AG04450 (cell line): ENCODE data around the gene GIMAP7. TPM values are rescaled to one million over a fixed set of nuclear protein-coding genes. Genes with fewer than 3 reads are reported as not detected.

Experiments
- CTCF ChIA-PET: fragments of 300-600, 350-600 bp; formaldehyde crosslinking; extraction: SDS; loops from one replicate; lab custom pipeline; 2022; ENCODE audit warnings: antibody characterized with exemption, inconsistent platforms; lab: Charles Lee
- POLR2A ChIA-PET: fragments of 350-600 bp; formaldehyde crosslinking; extraction: SDS; loops from one replicate; lab custom pipeline; 2021; ENCODE audit warnings: antibody characterized with exemption, inconsistent platforms; lab: Yijun Ruan, JAX
- DNase-seq: peaks from one replicate; pipeline ENCODE4 v3.0.0-alpha.2; 2011; ENCODE audit warnings: low read depth, low spot score
- H3K27ac ChIP-seq: one replicate; pipeline ENCODE4 v1.5.1; 2012; ENCODE audit warnings: low read depth, low read length, control low read depth
- H3K27me3 ChIP-seq: one replicate; pipeline ENCODE4 v1.6.0; 2012; ENCODE audit warnings: low read length; ENCODE audit not compliant: control insufficient read depth, insufficient read depth
- H3K4me3 ChIP-seq: 2 replicates; pipeline ENCODE4 v1.5.1; 2011; ENCODE audit warnings: mild to moderate bottlenecking, low read depth, low read length, control low read depth
- H3K9me3 ChIP-seq: 2 replicates; pipeline ENCODE4 v1.5.1; 2012; ENCODE audit warnings: low read length; ENCODE audit not compliant: control insufficient read depth, insufficient read depth
- CTCF ChIP-seq: IDR thresholded peaks from 2 replicates; pipeline ENCODE4 v1.5.1; 2011; ENCODE audit warnings: low read depth, low read length, control low read depth, inconsistent platforms
- polyA plus RNA-seq: library from polyadenylated mRNA; depleted of rRNA; stranded (reverse); fragments of >200 nt; gene quantifications from 2 replicates; pipeline ENCODE4 v1.2.3, GENCODE V29; 2011

Gene GIMAP7
- polyA plus RNA-seq, 1 experiment, result not detected

GRCh38 chr7:150507947-150508602 lies 6.6 kb upstream of the GIMAP7 start:
- Histone ChIP-seq H3K4me3 (no peak overlapping the region), H3K27ac (no peak overlapping the region), H3K27me3 (no peaks in the 10 kb centered on the region), H3K9me3 (no peaks in the 10 kb centered on the region)
- no peak for TF ChIP-seq CTCF
- ChIA-PET CTCF (no interaction called here), POLR2A (no interaction called here)
- no peak for DNase-seq

GRCh38 chr7:150511048-150511447 lies 3.6 kb upstream of the GIMAP7 start:
- Histone ChIP-seq H3K27me3 (no peaks in the 10 kb centered on the region), H3K9me3 (peaks cover 5% of the 10 kb centered on the region), H3K4me3 (no peak overlapping the region), H3K27ac (no peak overlapping the region)
- ChIA-PET CTCF (no interaction called here), POLR2A (no interaction called here)
- TF ChIP-seq CTCF, result no peak
- no peak for DNase-seq

GRCh38 chr7:150513758-150514157 lies 914 bp upstream of the GIMAP7 start:
- no peak for DNase-seq
- Histone ChIP-seq H3K27me3 (no peaks in the 10 kb centered on the region), H3K27ac (no peak overlapping the region), H3K9me3 (peaks cover 5% of the 10 kb centered on the region), H3K4me3 (no peak overlapping the region)
- no peak for TF ChIP-seq CTCF
- ChIA-PET CTCF (no interaction called here), POLR2A (no interaction called here)

GRCh38 chr7:150515248-150516147 lies 826 bp downstream of the GIMAP7 start:
- H3K27ac ChIP-seq, result no peak overlapping the region
- no peak for TF ChIP-seq CTCF
- DNase-seq, result no peak
- POLR2A ChIA-PET, result no interaction called here
- CTCF ChIA-PET, result no interaction called here
- H3K9me3 ChIP-seq, result peaks cover 12% of the 10 kb centered on the region
- H3K27me3 ChIP-seq, result no peaks in the 10 kb centered on the region
- no peak overlapping the region for H3K4me3 ChIP-seq
